HL-60 (cell line): ENCODE measurements around the gene CLCNKA.

ENCODE experiments used
- DNase-seq, 2 experiments: peaks; one replicate each; pipeline ENCODE4 v3.0.0-alpha.2; 2010 to 2020; ENCODE audit warnings: low read depth in 1 of 2, low spot score in 1 of 2
- H3K27ac ChIP-seq: fragments of 250-450 bp; sonication (Bioruptor Pico); replicated peaks from 2 replicates; pipeline ENCODE4 v1.5.1; 2020; ENCODE audit warnings: mild to moderate bottlenecking, moderate library complexity
- H3K27me3 ChIP-seq: fragments of 250-450 bp; sonication (Bioruptor Pico); 2 replicates; pipeline ENCODE4 v1.5.1; 2021; ENCODE audit warnings: mild to moderate bottlenecking, moderate library complexity; ENCODE audit not compliant: insufficient read depth, poor library complexity, severe bottlenecking
- H3K4me3 ChIP-seq: replicated peaks from 2 replicates; pipeline ENCODE4 v1.5.1; 2011; ENCODE audit warnings: mild to moderate bottlenecking, control low read depth, low read length; ENCODE audit not compliant: insufficient read depth
- CTCF ChIP-seq: IDR thresholded peaks from one replicate; pipeline ENCODE4 v1.5.1; 2011; ENCODE audit warnings: low read length, control low read depth, inconsistent platforms; ENCODE audit not compliant: insufficient read depth
- GABPA ChIP-seq: IDR thresholded peaks from 2 replicates; pipeline ENCODE4 v1.6.1; 2012; ENCODE audit warnings: low read depth
- POLR2AphosphoS5 ChIP-seq: IDR thresholded peaks from 2 replicates; pipeline ENCODE4 v1.6.1; 2012; ENCODE audit warnings: low read depth
- REST ChIP-seq: IDR thresholded peaks from 2 replicates; pipeline ENCODE4 v1.6.1; 2012; ENCODE audit warnings: low read depth; ENCODE audit not compliant: insufficient replicate concordance
- SPI1 ChIP-seq: IDR thresholded peaks from 2 replicates; pipeline ENCODE4 v1.6.1; 2012; ENCODE audit warnings: low read depth, mild to moderate bottlenecking, borderline replicate concordance

Gene CLCNKA

GRCh38 chr1:16017461-16018303 lies 4.2 kb upstream of the CLCNKA start, which contains the start of gene HSPB7:
Gene HSPB7, minus strand, starts transcription at chr1:16018043. Its CDS starts 80 bp downstream, at chr1:16017963.
- Histone ChIP-seq H3K4me3 (no peak within 1 kb of the TSS), H3K27ac (no peak within 1 kb of the TSS), H3K27me3 (no peaks in the 10 kb centered on the region)
- no peak for DNase-seq
- TF ChIP-seq SPI1 (no peak), GABPA (no peak), REST (no peak), CTCF (no peak), POLR2AphosphoS5 (no peak)

- Histone ChIP-seq H3K27me3 (no peaks in the 10 kb centered on the region), H3K27ac (no peak overlapping the region), H3K4me3 (no peak overlapping the region)
- no peak for DNase-seq
- no peak for TF ChIP-seq REST
- TF ChIP-seq SPI1: no peak
- no peak for TF ChIP-seq GABPA
- no peak for TF ChIP-seq POLR2AphosphoS5
- no peak for TF ChIP-seq CTCF
These were observed 3.5 kb upstream of the CLCNKA start for GRCh38 chr1:16018308-16018707.

- Histone ChIP-seq H3K27ac (no peak overlapping the region), H3K4me3 (no peak overlapping the region), H3K27me3 (no peaks in the 10 kb centered on the region)
- no peak for DNase-seq
- TF ChIP-seq POLR2AphosphoS5 (no peak), CTCF (no peak), SPI1 (no peak), REST (no peak), GABPA (no peak)
These were observed 2.8 kb upstream of the CLCNKA start for GRCh38 chr1:16018749-16019643.
